NOMO-1 (cell line): ENCODE measurements around the gene HOXD4.

Experiments
- DNase-seq, 2 experiments: peaks; one replicate each; lab custom pipeline; 2025; ENCODE audit not compliant: unreplicated experiment in 2 of 2; lab: John Stamatoyannopoulos, UW

The HOXD4 gene

GRCh38 chr2:176170602-176171305 lies 19.4 kb downstream of the HOXD4 start:
- DNase-seq: no peak

GRCh38 chr2:176171351-176172006 lies 20.1 kb downstream of the HOXD4 start:
- DNase-seq: no peak

GRCh38 chr2:176172007-176172894 lies 20.9 kb downstream of the HOXD4 start:
- no peak for DNase-seq

- DNase-seq: no peak
These were observed 21.7 kb downstream of the HOXD4 start for GRCh38 chr2:176172895-176173566.

GRCh38 chr2:176173567-176174381 lies 22.4 kb downstream of the HOXD4 start:
- no peak for DNase-seq

GRCh38 chr2:176174382-176174823 lies 23.1 kb downstream of the HOXD4 start:
- no peak for DNase-seq

- no peak for DNase-seq
These were observed 23.7 kb downstream of the HOXD4 start for GRCh38 chr2:176174824-176175708.

GRCh38 chr2:176175709-176176607 lies 24.6 kb downstream of the HOXD4 start:
- no peak for DNase-seq

- DNase-seq: no peak
These were observed 26.3 kb downstream of the HOXD4 start for GRCh38 chr2:176177580-176178037.

GRCh38 chr2:176178038-176178756 lies 26.8 kb downstream of the HOXD4 start:
- DNase-seq: no peak

GRCh38 chr2:176178757-176179295 lies 27.5 kb downstream of the HOXD4 start:
- DNase-seq: no peak

GRCh38 chr2:176181551-176181950 lies 30.2 kb downstream of the HOXD4 start:
- DNase-seq: no peak

GRCh38 chr2:176182671-176183070 lies 31.3 kb downstream of the HOXD4 start:
- DNase-seq: no peak

- no peak for DNase-seq
These were observed 33.4 kb downstream of the HOXD4 start for GRCh38 chr2:176184749-176185148.

- no peak for DNase-seq
These were observed 34.7 kb downstream of the HOXD4 start for GRCh38 chr2:176186024-176186423.

GRCh38 chr2:176187200-176187898 lies 36.0 kb downstream of the HOXD4 start:
- no peak for DNase-seq
